OCI-LY1 (cell line): ENCODE data around the gene TPPP.

Experiments used
- CTCF ChIP-seq: fragments of 200-600 bp; sonication (generic), shearing (Covaris generic); IDR thresholded peaks from 2 replicates; pipeline ENCODE4 v1.5.1; 2017; ENCODE audit warnings: mild to moderate bottlenecking, antibody characterized with exemption, low read length, moderate library complexity, mixed read lengths
- EZH2 ChIP-seq: fragments of 200-600 bp; sonication (generic), shearing (Covaris generic); IDR thresholded peaks from 2 replicates; pipeline ENCODE4 v1.8.0; 2017; ENCODE audit warnings: borderline replicate concordance, mixed run types, mild to moderate bottlenecking, antibody characterized with exemption, low read length, moderate library complexity, mixed read lengths

GRCh38 chr5:636951-637350 is 56.2 kb downstream of the TPPP start:
- no peak for TF ChIP-seq CTCF
- no peak for TF ChIP-seq EZH2
